GM18867 (cell line): ENCODE results near the gene TOP2A.

Source experiments
- ATAC-seq: cut with Tn5 transposase; IDR thresholded peaks from one replicate; pipeline ENCODE4 v1.9.1; 2021; ENCODE audit warnings: mild to moderate bottlenecking, moderate library complexity; ENCODE audit not compliant: unreplicated experiment

Gene TOP2A

GRCh38 chr17:40360091-40360490 lies 57.6 kb downstream of the TOP2A start:
- ATAC-seq: no peak

- no peak for ATAC-seq
Observed at GRCh38 chr17:40358323-40359038, 59.2 kb downstream of the TOP2A start.

DNA sequence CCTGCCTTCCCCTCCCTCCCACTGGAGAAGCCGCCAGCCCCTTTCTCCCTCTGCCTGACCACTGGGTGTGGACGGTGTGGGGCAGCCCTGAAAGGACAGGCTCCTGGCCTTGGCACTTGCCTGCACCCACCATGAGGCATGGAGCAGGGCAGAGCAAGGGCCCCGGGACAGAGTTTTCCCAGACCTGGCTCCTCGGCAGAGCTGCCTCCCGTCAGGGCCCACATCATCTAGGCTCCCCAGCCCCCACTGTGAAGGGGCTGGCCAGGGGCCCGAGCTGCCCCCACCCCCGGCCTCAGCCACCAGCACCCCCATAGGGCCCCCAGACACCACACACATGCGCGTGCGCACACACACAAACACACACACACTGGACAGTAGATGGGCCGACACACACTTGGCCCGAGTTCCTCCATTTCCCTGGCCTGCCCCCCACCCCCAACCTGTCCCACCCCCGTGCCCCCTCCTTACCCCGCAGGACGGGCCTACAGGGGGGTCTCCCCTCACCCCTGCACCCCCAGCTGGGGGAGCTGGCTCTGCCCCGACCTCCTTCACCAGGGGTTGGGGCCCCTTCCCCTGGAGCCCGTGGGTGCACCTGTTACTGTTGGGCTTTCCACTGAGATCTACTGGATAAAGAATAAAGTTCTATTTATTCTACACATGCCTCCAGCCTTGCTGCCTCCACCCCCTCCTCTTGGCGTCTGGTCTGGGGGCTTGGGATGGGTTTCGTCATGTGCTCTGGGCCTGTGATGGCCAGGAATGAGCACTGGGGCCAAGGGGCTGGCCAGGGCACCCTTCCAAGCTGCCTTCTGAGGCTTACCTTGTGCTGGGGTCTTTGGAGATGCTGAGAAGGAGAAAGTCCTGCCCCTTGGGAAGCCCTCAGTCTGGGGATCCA lies 60.5 kb downstream of the TOP2A start:
- no peak for ATAC-seq

- ATAC-seq: no peak
Observed at GRCh38 chr17:40355804-40356758, 61.6 kb downstream of the TOP2A start.

DNA sequence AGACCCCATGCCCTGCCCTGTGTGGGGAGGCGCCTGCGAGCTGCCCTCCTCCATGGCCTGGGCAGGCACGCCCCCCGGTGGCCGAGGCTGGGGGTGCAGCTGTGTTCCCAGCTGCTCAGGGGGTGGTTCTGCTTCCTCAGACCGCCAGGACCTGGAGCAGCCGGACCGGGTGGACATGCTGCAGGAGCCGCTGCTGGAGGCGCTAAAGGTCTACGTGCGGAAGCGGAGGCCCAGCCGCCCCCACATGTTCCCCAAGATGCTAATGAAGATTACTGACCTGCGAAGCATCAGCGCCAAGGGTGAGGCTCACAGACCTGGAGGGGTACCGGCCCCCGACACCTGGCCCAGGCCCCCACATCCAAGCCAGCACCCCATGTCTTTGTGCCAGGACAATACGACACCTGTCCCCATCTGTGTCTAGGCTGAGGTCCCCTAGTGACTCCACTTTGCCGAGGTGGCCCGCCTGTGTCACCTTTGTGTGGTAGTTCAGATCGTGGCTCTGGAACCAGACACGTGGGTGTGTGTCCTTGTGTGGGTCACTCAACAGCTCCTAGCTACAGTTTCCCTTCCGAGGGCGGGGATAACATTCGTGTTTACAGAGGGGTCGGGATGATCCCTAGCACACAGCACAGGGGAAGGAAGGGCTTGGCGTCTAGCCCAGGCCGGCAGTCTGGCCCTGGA lies 62.4 kb downstream of the TOP2A start:
- ATAC-seq: no peak

DNA sequence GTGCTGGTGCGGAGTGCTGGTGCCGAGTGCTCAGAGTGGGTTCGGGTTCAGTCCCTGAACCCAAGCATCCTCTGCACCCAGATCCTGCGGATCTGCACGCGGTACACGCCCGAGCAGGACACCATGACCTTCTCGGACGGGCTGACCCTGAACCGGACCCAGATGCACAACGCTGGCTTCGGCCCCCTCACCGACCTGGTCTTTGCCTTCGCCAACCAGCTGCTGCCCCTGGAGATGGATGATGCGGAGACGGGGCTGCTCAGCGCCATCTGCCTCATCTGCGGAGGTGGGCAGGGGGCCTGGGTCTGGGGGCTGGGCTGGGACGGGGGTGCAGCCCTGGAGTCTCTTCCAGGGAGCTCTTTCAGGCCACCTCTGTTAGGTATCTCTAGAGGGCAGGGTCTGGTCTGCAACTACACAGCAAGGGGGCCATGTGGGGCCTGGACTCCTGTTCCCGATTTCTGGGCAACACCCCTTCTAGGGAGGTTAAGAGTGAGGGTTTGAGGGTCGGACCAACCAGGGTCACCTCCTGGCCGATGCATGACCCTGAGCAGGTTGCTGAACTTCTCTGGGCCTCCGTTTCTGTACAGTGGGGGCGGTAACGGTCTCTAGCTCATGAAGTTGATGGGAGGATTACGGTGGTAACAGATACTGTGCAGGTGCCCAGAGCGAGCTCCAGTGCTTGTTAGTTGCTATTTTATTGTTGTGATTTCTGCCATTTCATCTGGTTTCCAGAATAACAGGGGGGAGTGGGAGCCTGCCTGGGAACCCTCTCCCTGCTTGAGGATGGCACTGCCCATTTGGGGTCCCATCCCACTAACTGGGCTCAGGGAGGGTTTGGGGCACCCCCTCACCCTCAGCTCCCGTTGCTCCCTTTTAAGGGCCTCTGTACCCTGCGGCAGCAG lies 63.2 kb downstream of the TOP2A start:
- no peak for ATAC-seq

GRCh38 chr17:40352779-40353394 lies 64.8 kb downstream of the TOP2A start:
- ATAC-seq: no peak

DNA sequence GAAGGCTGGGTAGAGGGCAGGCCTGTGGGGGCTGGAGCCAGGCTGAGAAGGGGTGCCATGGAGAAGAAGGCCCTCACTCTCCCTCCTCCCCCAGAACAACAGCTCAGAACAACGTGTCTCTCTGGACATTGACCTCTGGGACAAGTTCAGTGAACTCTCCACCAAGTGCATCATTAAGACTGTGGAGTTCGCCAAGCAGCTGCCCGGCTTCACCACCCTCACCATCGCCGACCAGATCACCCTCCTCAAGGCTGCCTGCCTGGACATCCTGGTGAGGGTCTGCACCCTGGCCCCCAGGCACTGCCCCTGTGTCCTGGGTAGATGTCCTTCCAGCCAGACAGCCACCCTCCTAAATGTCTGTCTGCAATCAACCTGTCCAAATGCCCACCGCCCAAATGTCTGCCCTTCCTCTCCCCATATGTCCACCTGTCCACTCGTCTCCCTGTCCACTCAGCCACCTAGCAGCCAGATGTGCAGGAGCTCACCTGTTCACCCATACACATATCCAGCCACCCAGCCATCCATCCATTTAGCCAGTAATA lies 65.4 kb downstream of the TOP2A start:
- ATAC-seq: no peak

GRCh38 chr17:40351359-40352236 lies 66.1 kb downstream of the TOP2A start:
- ATAC-seq: no peak

GRCh38 chr17:40350689-40351358 lies 66.9 kb downstream of the TOP2A start:
- ATAC-seq: no peak

DNA sequence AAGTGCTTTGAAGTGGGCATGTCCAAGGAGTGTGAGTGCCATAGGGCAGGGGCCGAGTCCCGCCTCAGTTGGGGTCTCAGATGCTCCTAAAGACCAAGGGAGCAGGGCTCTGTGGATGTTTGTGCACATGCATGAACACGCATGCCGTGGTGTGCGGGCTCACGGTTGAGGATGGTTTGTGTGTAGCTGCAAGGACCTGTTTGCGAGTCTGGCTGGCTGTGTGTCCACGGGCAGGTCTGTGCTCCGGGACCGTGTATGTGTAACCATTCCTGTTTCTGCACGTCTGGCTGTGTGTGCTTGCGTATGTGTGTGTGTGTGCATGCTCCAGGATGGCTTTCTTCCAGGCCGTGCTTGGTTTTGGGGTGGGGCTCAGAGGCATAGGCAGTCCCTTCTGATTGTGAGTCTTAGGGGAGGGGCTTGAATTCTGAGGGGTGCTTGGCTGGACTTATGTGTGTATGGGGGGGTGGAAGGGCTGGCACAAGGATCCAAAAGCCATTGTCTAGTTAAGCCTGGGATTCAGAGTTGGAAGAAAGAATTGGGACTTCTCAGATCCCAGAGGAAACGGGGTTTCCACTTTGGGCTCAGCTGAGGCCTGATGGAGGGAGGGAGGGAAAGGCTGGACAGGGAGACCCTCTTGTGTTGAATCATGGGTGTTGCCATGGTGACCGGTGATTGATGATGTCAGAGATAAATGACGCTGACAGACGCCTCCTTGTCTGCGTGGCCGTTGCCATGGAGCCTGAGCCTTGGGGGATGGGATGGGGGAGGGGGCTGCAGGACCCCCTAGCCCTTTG lies 67.6 kb downstream of the TOP2A start:
- ATAC-seq: no peak

- ATAC-seq: no peak
Observed at GRCh38 chr17:40349477-40349894, 68.2 kb downstream of the TOP2A start.

- no peak for ATAC-seq
Observed at GRCh38 chr17:40348562-40349476, 68.9 kb downstream of the TOP2A start.

DNA sequence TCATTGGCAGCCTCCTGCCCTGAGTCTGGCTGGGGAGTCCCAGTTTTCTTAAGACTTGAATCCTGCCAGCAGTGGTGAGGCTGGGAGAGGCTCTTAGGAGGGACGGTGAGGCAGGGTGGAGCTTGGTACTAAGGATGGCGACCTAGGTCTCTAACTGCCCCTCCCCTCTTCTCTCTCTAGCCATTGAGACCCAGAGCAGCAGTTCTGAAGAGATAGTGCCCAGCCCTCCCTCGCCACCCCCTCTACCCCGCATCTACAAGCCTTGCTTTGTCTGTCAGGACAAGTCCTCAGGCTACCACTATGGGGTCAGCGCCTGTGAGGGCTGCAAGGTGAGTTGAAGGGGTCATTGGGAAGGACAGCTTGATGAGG lies 69.6 kb downstream of the TOP2A start:
- no peak for ATAC-seq

DNA sequence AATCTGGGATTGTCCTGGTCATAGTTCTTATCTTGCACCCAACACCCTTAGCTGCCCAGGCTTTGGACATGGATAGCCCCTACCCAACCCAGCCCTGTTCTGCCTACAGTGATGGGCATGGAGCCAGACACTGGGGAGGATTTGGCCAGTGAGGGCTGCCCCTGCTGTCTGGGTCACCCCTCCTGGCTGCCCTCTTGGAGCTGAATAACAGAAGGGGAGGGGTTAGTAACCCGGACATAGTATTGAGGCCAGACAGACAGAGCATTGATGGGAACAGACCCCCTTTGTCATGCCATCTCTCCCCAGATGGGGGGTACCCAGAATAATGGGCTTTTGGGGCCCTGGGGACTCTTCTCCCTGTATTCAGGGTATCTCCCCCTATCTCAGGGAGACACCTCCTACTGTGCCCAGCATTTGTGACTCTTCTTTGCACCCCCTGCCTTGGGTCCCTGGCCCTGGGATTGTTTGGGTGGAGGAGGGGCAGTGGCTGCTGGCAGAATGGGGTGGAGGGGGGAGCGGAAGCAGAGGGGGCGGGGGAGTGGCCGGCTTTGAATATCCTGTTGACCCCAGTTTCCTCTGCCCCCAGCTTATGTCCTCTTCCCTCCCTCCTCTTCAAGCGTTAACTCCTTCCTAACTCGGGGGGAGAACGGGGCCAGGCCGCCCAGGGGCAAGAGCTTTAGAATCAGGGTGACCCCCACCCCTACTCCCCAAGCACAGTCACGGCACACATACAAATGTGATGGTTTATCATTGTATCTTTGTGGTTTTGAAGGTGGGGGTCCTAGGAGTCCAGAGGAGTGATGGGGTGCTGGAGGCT lies 70.2 kb downstream of the TOP2A start:
- no peak for ATAC-seq
